Neural progenitor cell (in vitro differentiated cells): ENCODE measurements around the gene CETP. TPM values are rescaled to one million over a fixed set of nuclear protein-coding genes. Genes with fewer than 3 reads are reported as not detected.

ENCODE experiments used
- DNase-seq: peaks from one replicate; pipeline ENCODE4 v3.0.0-alpha.2; 2016; ENCODE audit warnings: low spot score
- H2AFZ ChIP-seq: fragments of 200-600 bp; sonication (generic); replicated peaks from 2 replicates; pipeline ENCODE4 v1.6.1; 2016; ENCODE audit warnings: antibody characterized with exemption
- H3F3A ChIP-seq: fragments of 200-600 bp; sonication (generic); 2 replicates; pipeline ENCODE4 v1.6.1; 2016; ENCODE audit warnings: antibody characterized with exemption, low read depth
- H3K27ac ChIP-seq: fragments of 200-600 bp; sonication (generic); 2 replicates; pipeline ENCODE4 v1.5.1; 2016; ENCODE audit warnings: mild to moderate bottlenecking
- H3K27me3 ChIP-seq: fragments of 200-600 bp; sonication (generic); 2 replicates; pipeline ENCODE4 v1.6.1; 2016; ENCODE audit warnings: mild to moderate bottlenecking, moderate library complexity
- H3K36me3 ChIP-seq: fragments of 200-600 bp; sonication (generic); 2 replicates; pipeline ENCODE4 v1.5.1; 2016
- H3K4me1 ChIP-seq: fragments of 200-600 bp; sonication (generic); 2 replicates; pipeline ENCODE4 v1.6.1; 2016; ENCODE audit warnings: mixed run types
- H3K4me2 ChIP-seq: fragments of 200-600 bp; sonication (generic); 2 replicates; pipeline ENCODE4 v1.6.1; 2016
- H3K4me3 ChIP-seq: fragments of 200-600 bp; sonication (generic); 2 replicates; pipeline ENCODE4 v1.5.1; 2016
- H3K79me2 ChIP-seq: fragments of 200-600 bp; sonication (generic); 2 replicates; pipeline ENCODE4 v1.6.1; 2016; ENCODE audit warnings: low read depth
- H3K9ac ChIP-seq: fragments of 200-600 bp; sonication (generic); 2 replicates; pipeline ENCODE4 v1.6.1; 2016
- H3K9me3 ChIP-seq: fragments of 200-600 bp; sonication (generic); 2 replicates; pipeline ENCODE4 v1.5.1; 2016; ENCODE audit warnings: low read depth
- H4K20me1 ChIP-seq: fragments of 200-600 bp; sonication (generic); 2 replicates; pipeline ENCODE4 v1.6.1; 2016; ENCODE audit warnings: low read depth
- H3K27ac Mint-ChIP-seq: 3 replicates; pipeline ENCODE4 v1.8.0; 2021; ENCODE audit warnings: mixed read lengths
- H3K27me3 Mint-ChIP-seq: 2 replicates; pipeline ENCODE4 v1.8.0; 2022; ENCODE audit warnings: low read depth, mild to moderate bottlenecking, inconsistent platforms, moderate library complexity, mixed read lengths; ENCODE audit not compliant: insufficient read depth
- H3K36me3 Mint-ChIP-seq: 3 replicates; pipeline ENCODE4 v1.8.0; 2021; ENCODE audit warnings: mixed read lengths
- H3K4me1 Mint-ChIP-seq: 3 replicates; pipeline ENCODE4 v1.8.0; 2021; ENCODE audit warnings: mixed read lengths
- H3K4me3 Mint-ChIP-seq: 3 replicates; pipeline ENCODE4 v1.8.0; 2021; ENCODE audit warnings: mild to moderate bottlenecking, moderate library complexity, mixed read lengths
- H3K9me3 Mint-ChIP-seq: 3 replicates; pipeline ENCODE4 v1.8.0; 2020; ENCODE audit warnings: mixed read lengths
- CTCF ChIP-seq: fragments of 200-600 bp; sonication (generic); IDR thresholded peaks from 2 replicates; pipeline ENCODE4 v1.5.1; 2017; ENCODE audit warnings: antibody characterized with exemption, mild to moderate bottlenecking
- EZH2 ChIP-seq: fragments of 200-600 bp; sonication (generic); IDR thresholded peaks from 2 replicates; pipeline ENCODE4 v1.6.1; 2017; ENCODE audit warnings: antibody characterized with exemption, mild to moderate bottlenecking, moderate library complexity
- EZH2phosphoT487 ChIP-seq: fragments of 200-600 bp; sonication (generic); IDR thresholded peaks from 2 replicates; pipeline ENCODE4 v1.6.1; 2017; ENCODE audit warnings: antibody characterized with exemption
- total RNA-seq: library from RNA; depleted of rRNA; stranded (reverse); fragments of >200 nt; gene quantifications from 2 replicates; pipeline ENCODE4 v1.2.3, GENCODE V29; 2015; ENCODE audit warnings: low replicate concordance

CETP gene
- total RNA-seq, 1 donor from 2014 or later, result 0.28 TPM

- no peak for DNase-seq
- Mint-ChIP-seq H3K27ac (no peak overlapping the region), H3K9me3 (no peaks in the 10 kb centered on the region), H3K36me3 (no peaks in the 10 kb centered on the region), H3K4me1 (peaks cover 12% of the 10 kb centered on the region), H3K27me3 (peaks cover 5% of the 10 kb centered on the region), H3K4me3 (no peak overlapping the region)
- no peaks in the 10 kb centered on the region for H4K20me1 ChIP-seq
- H3F3A ChIP-seq, result no peaks in the 10 kb centered on the region
- no peaks in the 10 kb centered on the region for H3K27me3 ChIP-seq
- H3K4me2 ChIP-seq, result no peak overlapping the region
- H2AFZ ChIP-seq, result no peak overlapping the region
- no peak overlapping the region for H3K4me3 ChIP-seq
- H3K27ac ChIP-seq, result no peak overlapping the region
- H3K9ac ChIP-seq, result no peak overlapping the region
- TF ChIP-seq CTCF, result no peak
- TF ChIP-seq EZH2, result no peak
- H3K4me1 ChIP-seq, result no peaks in the 10 kb centered on the region
- H3K79me2 ChIP-seq, result no peaks in the 10 kb centered on the region
- H3K36me3 ChIP-seq, result no peaks in the 10 kb centered on the region
- H3K9me3 ChIP-seq, result no peaks in the 10 kb centered on the region
Measured at GRCh38 chr16:56961386-56961785, 364 bp upstream of the CETP start.

GRCh38 chr16:56964243-56965148, 2.7 kb downstream of the CETP start:
- TF ChIP-seq CTCF (peak; percentile 98), EZH2phosphoT487 (no peak)
- peak overlapping the region; percentile 39 for H3K4me2 ChIP-seq
- no peaks in the 10 kb centered on the region for H3K79me2 ChIP-seq
- H3K9me3 ChIP-seq, result no peaks in the 10 kb centered on the region
- H2AFZ ChIP-seq, result peak overlapping the region; percentile 96
- no peaks in the 10 kb centered on the region for H3K4me1 ChIP-seq
- DNase-seq, result peak; percentile 96
- no peak overlapping the region for H3K4me3 ChIP-seq
- H3K27ac ChIP-seq, result no peak overlapping the region
- H4K20me1 ChIP-seq, result no peaks in the 10 kb centered on the region
- no peaks in the 10 kb centered on the region for H3K27me3 ChIP-seq
- no peaks in the 10 kb centered on the region for H3F3A ChIP-seq
- no peaks in the 10 kb centered on the region for H3K36me3 Mint-ChIP-seq
- no peak overlapping the region for H3K9ac ChIP-seq
- H3K4me1 Mint-ChIP-seq, result peaks cover 12% of the 10 kb centered on the region
- no peaks in the 10 kb centered on the region for H3K36me3 ChIP-seq
- H3K27me3 Mint-ChIP-seq, result peaks cover 6% of the 10 kb centered on the region
- no peak overlapping the region for H3K27ac Mint-ChIP-seq
- no peak overlapping the region for H3K4me3 Mint-ChIP-seq
- H3K9me3 Mint-ChIP-seq, result no peaks in the 10 kb centered on the region

GRCh38 chr16:56965149-56966092, 3.7 kb downstream of the CETP start:
- no peaks in the 10 kb centered on the region for H3K9me3 ChIP-seq
- Mint-ChIP-seq H3K27me3 (peaks cover 5% of the 10 kb centered on the region), H3K4me3 (no peak overlapping the region), H3K27ac (peak overlapping the region; percentile 93), H3K4me1 (peaks cover 12% of the 10 kb centered on the region), H3K9me3 (no peaks in the 10 kb centered on the region), H3K36me3 (no peaks in the 10 kb centered on the region)
- H3K79me2 ChIP-seq, result no peaks in the 10 kb centered on the region
- H3K27ac ChIP-seq, result no peak overlapping the region
- H3K4me3 ChIP-seq, result no peak overlapping the region
- H3K36me3 ChIP-seq, result no peaks in the 10 kb centered on the region
- no peaks in the 10 kb centered on the region for H3K4me1 ChIP-seq
- H3K9ac ChIP-seq, result no peak overlapping the region
- TF ChIP-seq CTCF, result no peak
- TF ChIP-seq EZH2, result no peak
- TF ChIP-seq EZH2phosphoT487, result no peak
- no peaks in the 10 kb centered on the region for H4K20me1 ChIP-seq
- no peak for DNase-seq
- H2AFZ ChIP-seq, result no peak overlapping the region
- H3K27me3 ChIP-seq, result no peaks in the 10 kb centered on the region
- H3F3A ChIP-seq, result no peaks in the 10 kb centered on the region
- H3K4me2 ChIP-seq, result no peak overlapping the region
